ENCODE data around the gene PLCB2.

PLCB2 gene

DNA sequence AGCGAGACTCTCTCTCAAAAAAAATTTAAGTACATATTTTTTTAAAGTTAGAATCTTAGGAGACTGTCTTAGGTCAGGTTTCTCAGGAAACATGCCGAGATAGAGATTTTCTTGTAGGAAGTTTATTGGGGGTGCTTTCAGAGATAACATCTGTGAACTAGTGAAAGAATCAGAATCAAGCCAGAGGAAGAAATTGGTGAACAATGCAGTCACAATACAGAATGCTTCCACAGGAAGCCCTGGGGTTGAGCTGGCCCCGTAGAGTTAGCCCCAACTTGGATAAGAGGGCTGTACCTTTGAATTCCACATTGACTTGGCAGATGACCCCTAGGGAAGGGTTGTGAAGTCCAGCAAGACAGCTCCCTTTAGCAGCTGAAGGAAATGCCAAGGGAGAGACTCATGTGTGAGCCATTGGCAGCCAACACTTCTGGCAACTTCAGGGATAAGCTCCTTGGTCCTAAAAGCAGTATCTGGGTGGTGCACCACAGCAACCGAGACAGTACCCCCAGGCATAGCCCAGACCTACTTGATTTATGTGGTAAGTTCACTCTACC lies 7.1 kb upstream of the PLCB2 start:
- Histone ChIP-seq H3K36me3 (no peaks in the 10 kb centered on the region), H3K9ac (no peak overlapping the region), H3K4me3 (no peak overlapping the region), H3K4me1 (peaks cover 16 to 59% (median 40%) of the 10 kb centered on the region in 10 experiments), H3K27me3 (peaks cover 0 to 11% (median 0%) of the 10 kb centered on the region in 11 experiments; a peak in 4 of 22 replicates), H3K27ac (no peak overlapping the region), H3K4me2 (peak overlapping the region in 6 of 11 experiments; percentile 3 to 71 (median 48); a peak in 9 of 22 replicates), H3K9me3 (replicated peaks in 1 of 11) (no peaks in the 10 kb centered on the region), H4K20me1 (no peaks in the 10 kb centered on the region)
- TF ChIP-seq Cebpa-rat (IDR thresholded peaks at IDR 0.05): no peak

DNA sequence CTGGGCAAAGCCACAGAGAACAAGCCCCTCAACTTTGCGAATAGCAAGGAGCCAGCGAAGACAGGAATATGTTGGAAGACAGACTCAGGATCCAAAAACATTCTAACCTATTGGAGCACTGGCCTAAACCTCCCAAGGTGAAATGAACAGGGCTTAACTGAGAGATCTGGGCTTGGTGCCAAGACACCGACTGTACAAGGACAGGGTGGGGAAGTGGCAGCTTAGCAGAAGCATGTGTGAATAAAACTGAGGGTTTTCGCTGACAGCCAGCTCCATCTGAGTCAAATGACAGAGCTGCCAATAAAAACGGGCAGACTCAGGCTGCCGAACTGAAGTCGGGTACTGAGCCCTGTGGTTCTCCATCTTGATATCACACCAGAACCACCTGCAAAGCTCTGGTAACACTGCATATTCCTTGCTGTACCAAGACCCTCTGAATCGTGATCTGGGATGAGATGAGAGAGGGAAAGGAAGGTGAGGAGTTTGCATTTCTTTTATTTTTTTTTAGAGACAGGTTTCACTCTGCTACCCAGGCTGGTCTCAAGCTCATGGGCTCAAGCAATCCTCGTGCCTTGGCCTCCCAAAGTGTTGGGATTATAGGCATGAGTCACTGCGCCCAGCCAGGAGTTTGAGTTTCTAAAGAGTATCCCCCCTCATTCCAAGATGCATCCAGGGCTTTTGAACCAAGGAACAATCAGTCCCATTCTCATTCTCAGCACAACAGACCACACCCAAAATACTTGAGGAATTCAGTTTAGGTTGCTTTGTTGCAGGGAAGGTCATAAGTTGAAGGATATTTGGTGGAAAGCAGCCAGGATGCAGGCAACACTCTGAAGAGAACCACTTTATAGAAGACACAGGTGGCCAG lies 6.0 kb upstream of the PLCB2 start:
- Histone ChIP-seq H3K27me3 (peaks cover 0 to 11% (median 0%) of the 10 kb centered on the region in 11 experiments; a peak in 4 of 22 replicates), H3K36me3 (no peaks in the 10 kb centered on the region), H3K4me3 (no peak overlapping the region), H3K4me1 (peaks cover 26 to 69% (median 50%) of the 10 kb centered on the region in 10 experiments), H3K27ac (no peak overlapping the region), H3K4me2 (peak overlapping the region in 9 of 11 experiments; percentile 3 to 71 (median 32); a peak in 14 of 22 replicates), H3K9ac (peak overlapping the region in 2 of 11 experiments; percentile 9 to 34; a peak in 1 of 22 replicates), H3K9me3 (replicated peaks in 1 of 11) (no peaks in the 10 kb centered on the region), H4K20me1 (no peaks in the 10 kb centered on the region)
- no peak for TF ChIP-seq Cebpa-rat (IDR thresholded peaks at IDR 0.05)

DNA sequence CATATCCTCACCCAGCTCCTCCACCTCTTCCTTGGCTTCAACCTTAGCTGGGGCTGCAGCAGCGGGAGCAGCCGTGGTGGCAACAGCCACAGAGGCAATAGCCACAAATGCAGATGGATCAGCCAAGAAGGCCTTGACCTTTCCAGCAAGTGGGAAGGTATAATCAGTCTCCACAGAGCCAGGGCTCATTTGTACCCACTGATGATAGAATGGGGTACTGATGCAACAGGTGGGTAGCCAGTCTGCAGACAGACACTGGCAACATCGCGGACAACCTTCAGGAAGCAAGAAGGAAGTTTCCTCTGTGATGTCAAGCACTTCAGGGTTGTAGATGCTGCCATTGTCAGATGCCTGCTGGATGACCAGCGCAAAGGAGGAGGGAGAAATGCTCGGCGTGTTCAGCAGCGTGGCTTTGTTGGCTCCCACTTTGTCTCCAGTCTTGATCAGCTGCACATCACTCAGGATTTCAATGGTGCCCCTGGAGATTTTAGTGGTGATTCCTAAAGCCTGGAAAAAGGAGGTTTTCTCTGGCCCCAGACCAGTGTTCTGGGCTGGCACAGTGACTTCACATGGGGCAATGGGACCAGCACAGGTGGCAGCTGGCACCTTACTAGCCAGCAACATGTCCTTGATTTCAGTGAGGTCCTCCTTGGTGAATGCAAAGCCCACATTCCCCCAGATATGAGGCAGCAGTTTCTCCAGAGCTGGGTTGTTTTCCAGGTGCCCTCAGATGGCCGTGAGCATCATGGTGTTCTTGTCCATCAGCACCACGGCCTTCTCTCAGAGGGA lies 4.8 kb upstream of the PLCB2 start:
- Histone ChIP-seq H3K36me3 (no peaks in the 10 kb centered on the region), H3K27ac (no peak overlapping the region)

DNA sequence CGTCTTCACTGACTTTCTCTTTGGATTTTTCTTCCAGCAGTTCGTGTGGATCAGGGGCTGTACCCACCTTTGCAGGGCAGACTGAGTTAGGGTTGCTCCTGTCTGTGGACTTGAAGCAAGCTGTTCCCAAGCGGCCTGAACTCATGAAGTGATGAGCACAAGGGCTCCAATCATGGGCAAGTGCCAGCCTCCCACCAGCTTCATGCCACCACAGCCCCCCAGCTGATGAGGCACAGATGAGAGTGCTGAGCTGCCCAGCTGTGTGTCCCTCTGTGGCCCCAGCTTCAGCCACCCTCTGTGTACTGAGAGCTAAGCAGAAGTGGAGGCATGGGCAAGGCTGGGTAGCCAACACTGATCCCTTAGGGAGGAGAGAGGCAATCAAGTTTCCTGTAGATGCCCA lies 3.3 kb upstream of the PLCB2 start:
- peaks cover 0 to 8% (median 4%) of the 10 kb centered on the region in 11 experiments; a peak in 7 of 22 replicates for H4K20me1 ChIP-seq
- H3K9me3 ChIP-seq (replicated peaks in 1 of 11): no peaks in the 10 kb centered on the region
- H3K4me3 ChIP-seq: no peak overlapping the region
- H3K27me3 ChIP-seq: peaks cover 0 to 11% (median 0%) of the 10 kb centered on the region in 11 experiments; a peak in 4 of 22 replicates
- H3K4me1 ChIP-seq: peaks cover 41 to 67% (median 57%) of the 10 kb centered on the region in 10 experiments
- H3K27ac ChIP-seq: no peak overlapping the region
- no peak for TF ChIP-seq Cebpa-rat (IDR thresholded peaks at IDR 0.05)
- H3K4me2 ChIP-seq: peak overlapping the region in 8 of 11 experiments; percentile 2 to 43 (median 14); a peak in 8 of 22 replicates
- H3K9ac ChIP-seq: peak overlapping the region in 1 of 11 experiments; percentile 12; a peak in 1 of 22 replicates
- no peaks in the 10 kb centered on the region for H3K36me3 ChIP-seq

More for the DNA sequence above, 4.8 kb upstream of the PLCB2 start:
- Histone ChIP-seq H3K4me1 (peaks cover 33 to 69% (median 56%) of the 10 kb centered on the region in 10 experiments), H4K20me1 (no peaks in the 10 kb centered on the region), H3K9ac (no peak overlapping the region), H3K4me3 (no peak overlapping the region), H3K27me3 (peaks cover 0 to 11% (median 0%) of the 10 kb centered on the region in 11 experiments; a peak in 4 of 22 replicates), H3K9me3 (replicated peaks in 1 of 11) (no peaks in the 10 kb centered on the region), H3K4me2 (no peak overlapping the region)
- TF ChIP-seq Cebpa-rat (IDR thresholded peaks at IDR 0.05): no peak

DNA sequence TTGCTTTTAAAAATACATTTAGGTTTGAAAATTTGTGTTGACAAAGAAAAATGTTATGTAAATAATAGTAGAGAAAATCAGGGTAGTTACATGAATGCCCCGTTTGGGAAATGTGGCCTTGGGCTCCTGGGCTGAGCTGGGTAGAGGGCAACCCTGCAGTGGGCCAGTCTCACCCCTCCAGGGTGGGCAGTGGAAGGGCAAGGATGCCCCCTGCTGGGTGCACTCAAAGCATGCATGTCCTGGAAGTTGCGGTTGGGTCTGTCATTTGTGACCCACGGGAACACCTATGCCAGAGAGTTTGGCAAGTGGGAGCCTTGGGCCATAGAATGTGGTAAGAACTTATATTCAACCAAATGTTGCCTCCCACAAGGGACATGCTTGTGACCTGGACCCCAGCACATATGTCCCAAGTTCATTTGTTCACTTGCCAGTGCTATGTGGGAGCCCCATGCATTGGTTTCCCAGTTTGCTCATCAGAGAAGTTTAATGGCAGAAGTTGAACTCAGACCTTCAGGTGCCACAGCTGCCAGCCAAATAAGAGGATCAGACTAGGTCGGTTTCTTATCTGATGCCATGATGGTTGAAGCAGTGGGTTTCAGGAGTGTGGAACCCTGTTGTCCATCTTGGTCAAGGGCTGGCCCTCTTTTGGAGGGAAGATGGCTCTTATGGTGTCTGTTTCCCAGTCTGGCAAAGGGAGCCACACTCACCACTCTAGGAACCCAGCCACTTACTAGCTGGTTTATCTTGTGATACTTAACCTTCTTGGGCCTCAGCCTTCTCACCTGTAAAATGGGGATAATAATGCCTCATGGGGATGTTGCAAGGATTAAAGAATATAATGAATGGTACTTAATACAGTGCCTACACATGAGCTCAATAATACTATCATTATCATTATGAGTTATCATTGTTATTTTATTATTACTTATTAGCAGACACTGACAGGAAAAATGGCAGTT lies 2.5 kb upstream of the PLCB2 start:
- Histone ChIP-seq H3K27ac (peak overlapping the region in 5 of 11 experiments; percentile 86 to 93 (median 90); a peak in 6 of 22 replicates), H3K27me3 (peaks cover 0 to 11% (median 0%) of the 10 kb centered on the region in 11 experiments; a peak in 4 of 22 replicates), H3K4me1 (peaks cover 45 to 74% (median 64%) of the 10 kb centered on the region in 10 experiments), H3K9ac (peak overlapping the region in 5 of 11 experiments; percentile 79 to 86 (median 86); a peak in 4 of 22 replicates), H3K4me2 (peak overlapping the region in 10 of 11 experiments; percentile 91 to 100 (median 98); a peak in 17 of 22 replicates), H3K4me3 (peak overlapping the region in 1 of 10 experiments; percentile 81; a peak in 1 of 20 replicates), H3K9me3 (replicated peaks in 1 of 11) (no peaks in the 10 kb centered on the region), H3K36me3 (peaks cover 0 to 7% (median 0%) of the 10 kb centered on the region in 11 experiments; a peak in 6 of 22 replicates), H4K20me1 (peaks cover 0 to 15% (median 4%) of the 10 kb centered on the region in 11 experiments; a peak in 10 of 22 replicates)
- TF ChIP-seq Cebpa-rat (IDR thresholded peaks at IDR 0.05): no peak

DNA sequence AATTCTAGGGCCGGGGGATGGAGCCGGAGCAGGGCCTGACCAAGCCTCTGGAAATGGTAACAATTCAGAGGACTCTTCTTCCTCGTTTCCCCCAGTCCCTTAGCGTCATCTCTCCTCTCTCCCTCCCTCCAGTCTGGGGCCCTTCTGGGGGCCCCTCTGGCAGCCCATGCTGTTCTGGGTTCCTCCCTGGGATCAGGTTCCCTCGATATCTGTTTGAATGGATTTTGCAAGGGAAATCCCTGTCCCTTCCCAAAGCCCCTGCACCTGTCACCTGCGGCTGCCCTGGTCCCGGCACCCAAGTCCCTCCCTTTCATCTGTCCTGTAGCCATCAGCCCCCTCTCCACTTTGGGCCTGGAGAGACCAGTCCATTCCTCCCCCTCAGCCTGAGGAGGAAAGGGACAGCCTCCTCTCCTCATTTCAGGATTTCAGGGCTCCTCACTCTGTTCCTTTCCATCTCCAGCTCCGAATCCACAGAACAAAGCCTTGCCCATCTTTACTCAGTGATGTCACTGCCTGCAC lies 1.7 kb upstream of the PLCB2 start:
- H3K9me3 ChIP-seq (replicated peaks in 1 of 11): no peaks in the 10 kb centered on the region
- peaks cover 45 to 78% (median 65%) of the 10 kb centered on the region in 10 experiments for H3K4me1 ChIP-seq
- peaks cover 0 to 14% (median 2%) of the 10 kb centered on the region in 11 experiments; a peak in 9 of 22 replicates for H3K36me3 ChIP-seq
- H3K9ac ChIP-seq: peak overlapping the region; percentile 7 to 86 (median 84); a peak in 17 of 22 replicates
- H4K20me1 ChIP-seq: peaks cover 0 to 24% (median 7%) of the 10 kb centered on the region in 11 experiments; a peak in 12 of 22 replicates
- TF ChIP-seq Cebpa-rat (IDR thresholded peaks at IDR 0.05): no peak
- H3K4me2 ChIP-seq: peak overlapping the region; percentile 91 to 100 (median 98)
- H3K27ac ChIP-seq: peak overlapping the region in 10 of 11 experiments; percentile 85 to 94 (median 92); a peak in 20 of 22 replicates
- H3K4me3 ChIP-seq: peak overlapping the region in 7 of 10 experiments; percentile 57 to 83 (median 66); a peak in 12 of 20 replicates
- peaks cover 0 to 10% (median 0%) of the 10 kb centered on the region in 11 experiments; a peak in 3 of 22 replicates for H3K27me3 ChIP-seq

DNA sequence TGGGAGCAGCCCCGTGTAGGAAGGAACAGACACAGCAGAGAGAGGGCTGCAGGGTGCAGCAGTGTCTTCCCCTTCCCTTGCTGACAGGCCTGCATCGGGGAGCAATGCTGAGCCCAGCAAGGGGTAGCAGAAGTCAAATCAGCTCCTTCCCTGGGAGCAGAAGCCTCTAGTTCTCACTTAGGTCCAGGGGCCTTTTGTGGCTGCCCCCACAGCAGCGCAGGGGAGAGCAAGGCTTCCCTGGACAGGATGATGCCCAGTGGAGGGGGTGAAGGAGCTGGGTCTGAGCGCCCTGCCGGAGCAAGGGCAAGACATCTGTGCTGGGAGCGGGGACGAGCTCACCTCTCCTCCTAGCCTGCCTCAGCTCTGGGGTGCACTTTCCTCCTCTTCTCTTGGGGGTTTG lies 827 bp downstream of the PLCB2 start:
- peaks cover 48 to 88% (median 69%) of the 10 kb centered on the region in 10 experiments for H3K4me1 ChIP-seq
- peaks cover 13 to 39% (median 27%) of the 10 kb centered on the region in 11 experiments; a peak in 21 of 22 replicates for H3K36me3 ChIP-seq
- H3K27ac ChIP-seq: peak overlapping the region; percentile 56 to 94 (median 91)
- H3K4me2 ChIP-seq: peak overlapping the region; percentile 91 to 100 (median 98)
- peaks cover 0 to 7% (median 0%) of the 10 kb centered on the region in 11 experiments; a peak in 4 of 22 replicates for H3K9me3 ChIP-seq (replicated peaks in 1 of 11)
- peaks cover 0 to 49% (median 18%) of the 10 kb centered on the region in 11 experiments; a peak in 12 of 22 replicates for H4K20me1 ChIP-seq
- H3K4me3 ChIP-seq: peak overlapping the region; percentile 55 to 83 (median 66)
- no peaks in the 10 kb centered on the region for H3K27me3 ChIP-seq
- no peak for TF ChIP-seq Cebpa-rat (IDR thresholded peaks at IDR 0.05)
- H3K9ac ChIP-seq: peak overlapping the region; percentile 79 to 90 (median 85)
